Stimulated activated CD8-positive, alpha-beta memory T cell treated with anti-CD3 and anti-CD28 coated beads, Interleukin-2, amount 100 ng/mL, for 1 hour (primary cell): ENCODE results near the gene C4BPB.

Experiments
- DNase-seq, 2 donors: peaks; one replicate each; pipeline ENCODE4 v3.0.0-alpha.2; 2020; ENCODE audit warnings: low read depth in 2 of 2

C4BPB gene

DNA sequence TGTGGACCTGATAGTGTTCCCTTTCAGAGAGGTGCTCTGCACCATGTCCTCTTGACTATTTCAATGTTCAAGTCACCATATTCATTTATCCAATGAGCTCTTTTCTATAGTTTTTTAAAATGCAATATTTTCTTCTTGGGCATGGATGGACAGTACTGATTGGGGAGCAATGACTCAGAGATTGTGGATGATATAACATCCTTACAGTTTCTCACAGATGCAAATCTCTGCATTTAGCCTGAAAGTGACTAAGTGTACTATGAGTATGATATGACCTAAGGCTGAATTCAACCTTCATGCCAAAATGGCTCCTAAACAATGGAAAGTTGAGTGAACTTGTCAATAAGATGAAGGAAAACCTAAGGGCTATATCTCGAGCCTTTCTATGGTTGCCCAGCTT, 51.9 kb downstream of the C4BPB start:
- DNase-seq: no peak

DNA sequence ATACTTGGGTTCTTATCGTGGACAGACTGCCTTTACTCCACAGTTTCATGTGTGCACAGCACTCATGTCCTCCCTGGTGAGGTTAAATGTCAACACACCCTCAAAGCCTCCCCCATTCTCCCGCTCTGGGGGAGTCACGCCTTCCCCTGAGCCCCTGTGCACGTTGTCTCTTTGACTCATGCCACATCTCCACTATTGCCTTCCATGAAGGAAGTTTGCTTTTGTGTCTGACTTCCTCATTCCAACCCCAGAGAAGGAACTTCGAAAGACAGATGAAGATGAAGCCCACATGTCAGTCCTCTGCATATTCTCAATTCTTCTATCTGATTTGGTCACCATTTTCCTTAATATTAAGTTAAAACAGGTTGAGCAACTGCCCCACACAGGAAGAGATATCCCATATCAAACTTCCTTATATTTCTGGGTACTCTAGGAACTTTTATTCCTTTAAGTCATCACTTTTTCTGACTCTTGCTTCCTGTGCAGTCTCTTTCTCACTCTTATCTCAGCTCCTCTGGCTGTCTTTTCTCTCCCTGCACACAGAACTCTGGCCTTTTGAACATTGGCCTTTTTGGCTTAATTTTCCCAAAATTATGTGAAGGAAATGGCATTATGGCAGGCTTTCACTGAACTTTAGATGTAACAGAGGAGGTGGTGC, 56.9 kb downstream of the C4BPB start:
- no peak for DNase-seq
